HG02759 (cell line): ENCODE measurements around the gene KLHL30.

Experiments used
- ATAC-seq: cut with Tn5 transposase; IDR thresholded peaks from one replicate; pipeline ENCODE4 v1.9.1; 2021; ENCODE audit warnings: mild to moderate bottlenecking, moderate library complexity; ENCODE audit not compliant: unreplicated experiment

The KLHL30 gene

GRCh38 chr2:238172439-238172838, 34.0 kb downstream of the KLHL30 start:
- no peak for ATAC-seq

- ATAC-seq, result no peak
These were observed 35.2 kb downstream of the KLHL30 start for GRCh38 chr2:238173692-238174091.

GRCh38 chr2:238174291-238174690, 35.8 kb downstream of the KLHL30 start:
- no peak for ATAC-seq

- no peak for ATAC-seq
These were observed 36.2 kb downstream of the KLHL30 start for GRCh38 chr2:238174701-238175100.

- no peak for ATAC-seq
These were observed 38.1 kb downstream of the KLHL30 start for GRCh38 chr2:238176613-238177012.

GRCh38 chr2:238180554-238180953, 42.1 kb downstream of the KLHL30 start:
- no peak for ATAC-seq

GRCh38 chr2:238182362-238182761, 43.9 kb downstream of the KLHL30 start:
- no peak for ATAC-seq

- ATAC-seq, result no peak
These were observed 45.4 kb downstream of the KLHL30 start for GRCh38 chr2:238183821-238184220.

- ATAC-seq, result no peak
These were observed 49.4 kb downstream of the KLHL30 start for GRCh38 chr2:238187618-238188548.

- ATAC-seq, result no peak
These were observed 52.0 kb downstream of the KLHL30 start for GRCh38 chr2:238190445-238190844.
